GM23338 (cell line): ENCODE measurements around the gene RNF2. TPM values are rescaled to one million over a fixed set of nuclear protein-coding genes. Genes with fewer than 3 reads are reported as not detected.

Experiments
- ATAC-seq: fragments of 200-7000 bp; cut with Tn5 transposase; 3 replicates; pipeline ENCODE4 v1.9.1; 2020
- DNase-seq: peaks from one replicate; pipeline ENCODE4 v3.0.0-alpha.2; 2015; ENCODE audit warnings: low spot score
- H2AFZ ChIP-seq: fragments of 200-600 bp; sonication (generic); 2 replicates; pipeline ENCODE4 v1.8.0; 2016; ENCODE audit warnings: antibody characterized with exemption, mild to moderate bottlenecking, moderate library complexity
- H3F3A ChIP-seq: fragments of 200-600 bp; sonication (generic); replicated peaks from 2 replicates; pipeline ENCODE4 v1.8.0; 2017; ENCODE audit warnings: antibody characterized with exemption, mixed run types, low read depth
- H3K27ac ChIP-seq: fragments of 200-600 bp; sonication (generic); 2 replicates; pipeline ENCODE4 v1.6.1; 2016; ENCODE audit warnings: low read depth
- H3K27me3 ChIP-seq: fragments of 200-600 bp; sonication (generic); 2 replicates; pipeline ENCODE4 v1.8.0; 2016; ENCODE audit warnings: mild to moderate bottlenecking, mixed run types, moderate library complexity; ENCODE audit not compliant: insufficient read depth
- H3K36me3 ChIP-seq: fragments of 200-600 bp; sonication (generic); 2 replicates; pipeline ENCODE4 v1.8.0; 2016; ENCODE audit warnings: mild to moderate bottlenecking; ENCODE audit not compliant: insufficient read depth
- H3K4me1 ChIP-seq: fragments of 200-600 bp; sonication (generic); 2 replicates; pipeline ENCODE4 v1.8.0; 2016; ENCODE audit warnings: mild to moderate bottlenecking, moderate library complexity; ENCODE audit not compliant: insufficient read depth
- H3K4me2 ChIP-seq: fragments of 200-600 bp; sonication (generic); 2 replicates; pipeline ENCODE4 v1.7.1; 2017; ENCODE audit warnings: mixed run types
- H3K4me3 ChIP-seq: fragments of 200-600 bp; sonication (generic); 2 replicates; pipeline ENCODE4 v1.6.1; 2016; ENCODE audit warnings: mixed run types
- H3K79me2 ChIP-seq: fragments of 200-600 bp; sonication (generic); replicated peaks from 2 replicates; pipeline ENCODE4 v1.8.0; 2017; ENCODE audit warnings: mild to moderate bottlenecking; ENCODE audit not compliant: insufficient read depth
- H3K9me2 ChIP-seq: fragments of 200-600 bp; sonication (generic); 2 replicates; pipeline ENCODE4 v1.8.0; 2017; ENCODE audit not compliant: insufficient read depth
- H4K20me1 ChIP-seq: fragments of 200-600 bp; sonication (generic); replicated peaks from 2 replicates; pipeline ENCODE4 v1.8.0; 2017; ENCODE audit warnings: mild to moderate bottlenecking; ENCODE audit not compliant: insufficient read depth
- H3K27ac Mint-ChIP-seq: 2 replicates; pipeline ENCODE4 v1.8.0; 2020; ENCODE audit warnings: inconsistent platforms, mild to moderate bottlenecking, moderate library complexity, mixed read lengths
- H3K27me3 Mint-ChIP-seq: 3 replicates; pipeline ENCODE4 v1.8.0; 2022; ENCODE audit warnings: low read depth, mild to moderate bottlenecking, moderate library complexity, mixed read lengths, inconsistent platforms; ENCODE audit not compliant: insufficient read depth, poor library complexity
- H3K36me3 Mint-ChIP-seq: 3 replicates; pipeline ENCODE4 v1.8.0; 2021; ENCODE audit warnings: low read depth, mild to moderate bottlenecking, inconsistent platforms, moderate library complexity, mixed read lengths
- H3K4me1 Mint-ChIP-seq: 3 replicates; pipeline ENCODE4 v1.8.0; 2020; ENCODE audit warnings: mild to moderate bottlenecking, inconsistent platforms, mixed read lengths
- H3K4me3 Mint-ChIP-seq: 3 replicates; pipeline ENCODE4 v1.8.0; 2021; ENCODE audit warnings: moderate library complexity, mild to moderate bottlenecking, inconsistent platforms, mixed read lengths
- H3K9me3 Mint-ChIP-seq: 3 replicates; pipeline ENCODE4 v1.8.0; 2020; ENCODE audit warnings: moderate library complexity, mild to moderate bottlenecking, inconsistent platforms, mixed read lengths
- CREB1 ChIP-seq: fragments of 250-450 bp; sonication (Bioruptor Pico); IDR thresholded peaks from 2 replicates; pipeline ENCODE4 v1.5.0; 2020; ENCODE audit warnings: low read depth, mild to moderate bottlenecking, moderate library complexity
- EZH2 ChIP-seq: fragments of 200-600 bp; sonication (generic); IDR thresholded peaks from one replicate; pipeline ENCODE4 v1.8.0; 2017; ENCODE audit warnings: antibody characterized with exemption, mild to moderate bottlenecking, low read depth; ENCODE audit not compliant: unreplicated experiment
- ZNF331 ChIP-seq: fragments of 250-450 bp; sonication (Bioruptor Pico); IDR thresholded peaks from 2 replicates; pipeline ENCODE4 v1.5.0; 2020; ENCODE audit warnings: low read depth, mild to moderate bottlenecking, moderate library complexity
- polyA plus RNA-seq: library from polyadenylated mRNA; unstranded; fragments of >200 nt; fragmentation: Nextera tagmentation; extraction: Ambion mirVana; gene quantifications from 2 replicates; pipeline ENCODE4 v1.2.1, GENCODE V29; 2016
- total RNA-seq: library from RNA; depleted of rRNA; stranded (reverse); fragments of >200 nt; shearing (Covaris generic); gene quantifications from 2 replicates; pipeline ENCODE4 v1.2.3, GENCODE V29; 2014
- TF ChIP-seq, protein P1 (sequence below): IDR thresholded peaks from one replicate; pipeline ENCODE4 v1.6.1; 2018; ENCODE audit warnings: antibody characterized with exemption; ENCODE audit not compliant: unreplicated experiment
- TF ChIP-seq, protein P2 (sequence below), 2 experiments: fragments of 200-600 bp in 1 of 2; sonication (generic) in 1 of 2; conservative IDR thresholded peaks; 2 replicates each; pipeline versions ENCODE4 v1.5.1 to v1.6.1; 2016 to 2017; ENCODE audit warnings: antibody characterized with exemption in 2 of 2, low read depth in 2 of 2, mild to moderate bottlenecking in 2 of 2, moderate library complexity in 1 of 2
- TF ChIP-seq, protein P3 (sequence below): fragments of 250-450 bp; sonication (Bioruptor Pico); IDR thresholded peaks from 2 replicates; pipeline ENCODE4 v1.5.0; 2020; ENCODE audit warnings: mild to moderate bottlenecking, moderate library complexity

Gene RNF2
- total and polyA plus RNA-seq, 2 experiments from 2014 or later = 33.3 to 51.4 TPM

DNA sequence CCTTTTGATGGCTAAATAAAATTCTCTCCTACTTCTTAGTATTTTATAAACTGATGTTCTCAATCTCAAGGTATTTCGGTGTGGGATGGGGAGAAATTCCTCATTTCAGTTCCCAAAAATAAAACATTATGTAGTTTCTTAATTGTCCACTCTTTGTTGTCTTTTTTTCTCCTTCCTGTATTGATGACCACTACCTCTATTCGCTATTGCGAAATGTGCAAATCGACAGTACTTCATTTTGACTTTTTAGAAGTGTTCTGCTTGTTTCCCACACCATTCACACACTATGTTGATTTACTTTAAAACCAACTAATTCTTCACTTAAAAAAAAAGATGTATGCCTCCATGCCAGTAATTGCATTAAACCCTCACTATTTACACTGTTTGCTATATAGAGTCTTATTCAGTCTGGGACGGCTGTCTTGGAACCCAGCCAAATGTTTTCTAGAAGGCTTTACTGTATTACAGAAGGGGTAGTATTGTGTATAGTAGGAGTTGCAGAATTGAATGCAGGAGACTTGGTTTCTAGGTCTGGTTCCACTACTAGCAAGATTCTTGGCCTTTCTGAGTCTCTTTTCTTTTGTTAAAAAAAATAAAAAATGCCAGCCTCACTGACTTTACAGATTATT is 5.6 kb downstream of the RNF2 start:
- no peak overlapping the region for H3K4me3 ChIP-seq
- Mint-ChIP-seq H3K27ac (no peak overlapping the region), H3K36me3 (peaks cover 30% of the 10 kb centered on the region), H3K9me3 (no peaks in the 10 kb centered on the region; the same call in 1 of the 3 replicates), H3K27me3 (peaks cover 4% of the 10 kb centered on the region), H3K4me3 (no peak overlapping the region), H3K4me1 (peaks cover 41% of the 10 kb centered on the region)
- H3K36me3 ChIP-seq = no peaks in the 10 kb centered on the region; the same call in 1 of the 2 replicates
- ATAC-seq = no peak
- DNase-seq = no peak
- no peak overlapping the region for H2AFZ ChIP-seq
- TF ChIP-seq EZH2 (no peak), ZNF331 (CRISPR knock-in tag) (no peak), CREB1 (CRISPR knock-in tag) (no peak)
- TF ChIP-seq, protein P1, sequence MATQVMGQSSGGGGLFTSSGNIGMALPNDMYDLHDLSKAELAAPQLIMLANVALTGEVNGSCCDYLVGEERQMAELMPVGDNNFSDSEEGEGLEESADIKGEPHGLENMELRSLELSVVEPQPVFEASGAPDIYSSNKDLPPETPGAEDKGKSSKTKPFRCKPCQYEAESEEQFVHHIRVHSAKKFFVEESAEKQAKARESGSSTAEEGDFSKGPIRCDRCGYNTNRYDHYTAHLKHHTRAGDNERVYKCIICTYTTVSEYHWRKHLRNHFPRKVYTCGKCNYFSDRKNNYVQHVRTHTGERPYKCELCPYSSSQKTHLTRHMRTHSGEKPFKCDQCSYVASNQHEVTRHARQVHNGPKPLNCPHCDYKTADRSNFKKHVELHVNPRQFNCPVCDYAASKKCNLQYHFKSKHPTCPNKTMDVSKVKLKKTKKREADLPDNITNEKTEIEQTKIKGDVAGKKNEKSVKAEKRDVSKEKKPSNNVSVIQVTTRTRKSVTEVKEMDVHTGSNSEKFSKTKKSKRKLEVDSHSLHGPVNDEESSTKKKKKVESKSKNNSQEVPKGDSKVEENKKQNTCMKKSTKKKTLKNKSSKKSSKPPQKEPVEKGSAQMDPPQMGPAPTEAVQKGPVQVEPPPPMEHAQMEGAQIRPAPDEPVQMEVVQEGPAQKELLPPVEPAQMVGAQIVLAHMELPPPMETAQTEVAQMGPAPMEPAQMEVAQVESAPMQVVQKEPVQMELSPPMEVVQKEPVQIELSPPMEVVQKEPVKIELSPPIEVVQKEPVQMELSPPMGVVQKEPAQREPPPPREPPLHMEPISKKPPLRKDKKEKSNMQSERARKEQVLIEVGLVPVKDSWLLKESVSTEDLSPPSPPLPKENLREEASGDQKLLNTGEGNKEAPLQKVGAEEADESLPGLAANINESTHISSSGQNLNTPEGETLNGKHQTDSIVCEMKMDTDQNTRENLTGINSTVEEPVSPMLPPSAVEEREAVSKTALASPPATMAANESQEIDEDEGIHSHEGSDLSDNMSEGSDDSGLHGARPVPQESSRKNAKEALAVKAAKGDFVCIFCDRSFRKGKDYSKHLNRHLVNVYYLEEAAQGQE = no peak
- TF ChIP-seq, protein P2, sequence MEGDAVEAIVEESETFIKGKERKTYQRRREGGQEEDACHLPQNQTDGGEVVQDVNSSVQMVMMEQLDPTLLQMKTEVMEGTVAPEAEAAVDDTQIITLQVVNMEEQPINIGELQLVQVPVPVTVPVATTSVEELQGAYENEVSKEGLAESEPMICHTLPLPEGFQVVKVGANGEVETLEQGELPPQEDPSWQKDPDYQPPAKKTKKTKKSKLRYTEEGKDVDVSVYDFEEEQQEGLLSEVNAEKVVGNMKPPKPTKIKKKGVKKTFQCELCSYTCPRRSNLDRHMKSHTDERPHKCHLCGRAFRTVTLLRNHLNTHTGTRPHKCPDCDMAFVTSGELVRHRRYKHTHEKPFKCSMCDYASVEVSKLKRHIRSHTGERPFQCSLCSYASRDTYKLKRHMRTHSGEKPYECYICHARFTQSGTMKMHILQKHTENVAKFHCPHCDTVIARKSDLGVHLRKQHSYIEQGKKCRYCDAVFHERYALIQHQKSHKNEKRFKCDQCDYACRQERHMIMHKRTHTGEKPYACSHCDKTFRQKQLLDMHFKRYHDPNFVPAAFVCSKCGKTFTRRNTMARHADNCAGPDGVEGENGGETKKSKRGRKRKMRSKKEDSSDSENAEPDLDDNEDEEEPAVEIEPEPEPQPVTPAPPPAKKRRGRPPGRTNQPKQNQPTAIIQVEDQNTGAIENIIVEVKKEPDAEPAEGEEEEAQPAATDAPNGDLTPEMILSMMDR (conservative IDR thresholded peaks at IDR 0.05; ENCODE audit: low read depth in 2 of 2) = no peak
- TF ChIP-seq, protein P3, sequence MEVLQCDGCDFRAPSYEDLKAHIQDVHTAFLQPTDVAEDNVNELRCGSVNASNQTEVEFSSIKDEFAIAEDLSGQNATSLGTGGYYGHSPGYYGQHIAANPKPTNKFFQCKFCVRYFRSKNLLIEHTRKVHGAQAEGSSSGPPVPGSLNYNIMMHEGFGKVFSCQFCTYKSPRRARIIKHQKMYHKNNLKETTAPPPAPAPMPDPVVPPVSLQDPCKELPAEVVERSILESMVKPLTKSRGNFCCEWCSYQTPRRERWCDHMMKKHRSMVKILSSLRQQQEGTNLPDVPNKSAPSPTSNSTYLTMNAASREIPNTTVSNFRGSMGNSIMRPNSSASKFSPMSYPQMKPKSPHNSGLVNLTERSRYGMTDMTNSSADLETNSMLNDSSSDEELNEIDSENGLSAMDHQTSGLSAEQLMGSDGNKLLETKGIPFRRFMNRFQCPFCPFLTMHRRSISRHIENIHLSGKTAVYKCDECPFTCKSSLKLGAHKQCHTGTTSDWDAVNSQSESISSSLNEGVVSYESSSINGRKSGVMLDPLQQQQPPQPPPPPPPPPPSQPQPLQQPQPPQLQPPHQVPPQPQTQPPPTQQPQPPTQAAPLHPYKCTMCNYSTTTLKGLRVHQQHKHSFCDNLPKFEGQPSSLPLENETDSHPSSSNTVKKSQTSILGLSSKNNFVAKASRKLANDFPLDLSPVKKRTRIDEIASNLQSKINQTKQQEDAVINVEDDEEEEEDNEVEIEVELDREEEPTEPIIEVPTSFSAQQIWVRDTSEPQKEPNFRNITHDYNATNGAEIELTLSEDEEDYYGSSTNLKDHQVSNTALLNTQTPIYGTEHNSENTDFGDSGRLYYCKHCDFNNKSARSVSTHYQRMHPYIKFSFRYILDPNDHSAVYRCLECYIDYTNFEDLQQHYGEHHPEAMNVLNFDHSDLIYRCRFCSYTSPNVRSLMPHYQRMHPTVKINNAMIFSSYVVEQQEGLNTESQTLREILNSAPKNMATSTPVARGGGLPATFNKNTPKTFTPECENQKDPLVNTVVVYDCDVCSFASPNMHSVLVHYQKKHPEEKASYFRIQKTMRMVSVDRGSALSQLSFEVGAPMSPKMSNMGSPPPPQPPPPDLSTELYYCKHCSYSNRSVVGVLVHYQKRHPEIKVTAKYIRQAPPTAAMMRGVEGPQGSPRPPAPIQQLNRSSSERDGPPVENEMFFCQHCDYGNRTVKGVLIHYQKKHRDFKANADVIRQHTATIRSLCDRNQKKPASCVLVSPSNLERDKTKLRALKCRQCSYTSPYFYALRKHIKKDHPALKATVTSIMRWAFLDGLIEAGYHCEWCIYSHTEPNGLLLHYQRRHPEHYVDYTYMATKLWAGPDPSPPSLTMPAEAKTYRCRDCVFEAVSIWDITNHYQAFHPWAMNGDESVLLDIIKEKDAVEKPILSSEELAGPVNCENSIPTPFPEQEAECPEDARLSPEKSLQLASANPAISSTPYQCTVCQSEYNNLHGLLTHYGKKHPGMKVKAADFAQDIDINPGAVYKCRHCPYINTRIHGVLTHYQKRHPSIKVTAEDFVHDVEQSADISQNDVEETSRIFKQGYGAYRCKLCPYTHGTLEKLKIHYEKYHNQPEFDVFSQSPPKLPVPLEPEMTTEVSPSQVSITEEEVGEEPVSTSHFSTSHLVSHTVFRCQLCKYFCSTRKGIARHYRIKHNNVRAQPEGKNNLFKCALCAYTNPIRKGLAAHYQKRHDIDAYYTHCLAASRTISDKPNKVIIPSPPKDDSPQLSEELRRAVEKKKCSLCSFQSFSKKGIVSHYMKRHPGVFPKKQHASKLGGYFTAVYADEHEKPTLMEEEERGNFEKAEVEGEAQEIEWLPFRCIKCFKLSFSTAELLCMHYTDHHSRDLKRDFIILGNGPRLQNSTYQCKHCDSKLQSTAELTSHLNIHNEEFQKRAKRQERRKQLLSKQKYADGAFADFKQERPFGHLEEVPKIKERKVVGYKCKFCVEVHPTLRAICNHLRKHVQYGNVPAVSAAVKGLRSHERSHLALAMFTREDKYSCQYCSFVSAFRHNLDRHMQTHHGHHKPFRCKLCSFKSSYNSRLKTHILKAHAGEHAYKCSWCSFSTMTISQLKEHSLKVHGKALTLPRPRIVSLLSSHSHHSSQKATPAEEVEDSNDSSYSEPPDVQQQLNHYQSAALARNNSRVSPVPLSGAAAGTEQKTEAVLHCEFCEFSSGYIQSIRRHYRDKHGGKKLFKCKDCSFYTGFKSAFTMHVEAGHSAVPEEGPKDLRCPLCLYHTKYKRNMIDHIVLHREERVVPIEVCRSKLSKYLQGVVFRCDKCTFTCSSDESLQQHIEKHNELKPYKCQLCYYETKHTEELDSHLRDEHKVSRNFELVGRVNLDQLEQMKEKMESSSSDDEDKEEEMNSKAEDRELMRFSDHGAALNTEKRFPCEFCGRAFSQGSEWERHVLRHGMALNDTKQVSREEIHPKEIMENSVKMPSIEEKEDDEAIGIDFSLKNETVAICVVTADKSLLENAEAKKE (CRISPR knock-in tag) = no peak
- peaks cover 98% of the 10 kb centered on the region for H3K79me2 ChIP-seq
- no peak overlapping the region for H3K4me2 ChIP-seq
- peaks cover 50% of the 10 kb centered on the region for H4K20me1 ChIP-seq
- H3K9me2 ChIP-seq = no peaks in the 10 kb centered on the region
- no peak overlapping the region for H3K27ac ChIP-seq
- peaks cover 34% of the 10 kb centered on the region for H3K4me1 ChIP-seq
- H3K27me3 ChIP-seq = no peaks in the 10 kb centered on the region
- no peaks in the 10 kb centered on the region for H3F3A ChIP-seq
